ENCODE results near the gene ZNF575. TPM values are rescaled to one million over a fixed set of nuclear protein-coding genes. Genes with fewer than 3 reads are reported as not detected.
"Not testable (repeated sequence)": the region's sequence is repeated elsewhere in the genome, so short reads cannot be mapped to it uniquely, and the experiment has no call there.

Gene ZNF575
- polyA plus RNA-seq, 3 donors = 0.25 to 0.79 (median 0.29) TPM

DNA sequence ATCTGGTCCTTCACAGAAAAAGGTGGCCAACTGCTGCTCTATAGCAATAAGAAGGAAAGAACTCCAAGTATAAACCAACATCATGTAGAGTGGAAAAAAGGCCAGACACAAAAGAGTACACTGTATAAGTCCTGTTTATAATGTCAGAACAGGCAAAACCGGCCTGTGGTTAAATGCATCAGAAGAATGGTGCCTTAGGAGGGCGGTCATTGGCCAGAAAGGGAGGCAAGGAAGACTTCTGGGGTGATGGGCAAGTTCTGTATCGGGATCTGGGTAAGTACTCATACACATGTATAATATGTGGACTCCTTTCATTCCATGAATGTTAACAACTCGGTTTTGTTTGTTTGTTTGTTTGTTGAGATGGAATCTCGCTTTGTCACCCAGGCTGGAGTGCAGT lies 10.1 kb upstream of the ZNF575 start:
- Mint-ChIP-seq H3K27me3 (ENCODE audit: low read depth in 3 of 3) (peaks cover 0 to 1% (median 0%) of the 10 kb centered on the region in 3 donors), H3K27ac (peak overlapping the region in 1 of 7 donors; percentile 15), H3K36me3 (peaks cover 4 to 16% of the 10 kb centered on the region in 2 donors), H3K4me3 (no peak overlapping the region), H3K9me3 (no peaks in the 10 kb centered on the region), H3K4me1 (peaks cover 53% of the 10 kb centered on the region)
- H3K9ac ChIP-seq (ENCODE audit: insufficient read depth, low read length, poor library complexity, severe bottlenecking) = no peak overlapping the region
- H4K20me1 ChIP-seq (ENCODE audit: insufficient read depth, low read length) = peaks cover 10% of the 10 kb centered on the region
- H3K27ac ChIP-seq (ENCODE audit: low read depth in 1 of 2, low read length in 2 of 2) = no peak overlapping the region
- H3K79me2 ChIP-seq (ENCODE audit: insufficient read depth, low read length) = peaks cover 67% of the 10 kb centered on the region
- H3K9me3 ChIP-seq (replicated peaks in 1 of 2; ENCODE audit: control insufficient read depth in 1 of 2, insufficient read depth in 1 of 2, low read length in 2 of 2) = no peaks in the 10 kb centered on the region
- no peaks in the 10 kb centered on the region for H3K27me3 ChIP-seq (ENCODE audit: control insufficient read depth in 2 of 2, insufficient read depth in 2 of 2, low read length in 2 of 2)
- H2AFZ ChIP-seq (ENCODE audit: insufficient read depth, low read depth, low read length, poor library complexity, severe bottlenecking) = no peak overlapping the region
- intact Hi-C loops (cut with micrococcal nuclease) = loop anchor here in 1 of 2 donors (5.0 kb wide), 1 partner anchor 76 kb away; no protein-coding TSS in a partner anchor
- peaks cover 50 to 56% of the 10 kb centered on the region in 2 donors for H3K4me1 ChIP-seq (ENCODE audit: control insufficient read depth in 1 of 2, insufficient read depth in 2 of 2, low read length in 2 of 2)
- WGBS (ENCODE audit: insufficient coverage) = no CpG with 5 or more reads among the region's 5 CpGs
- peaks cover 0 to 8% of the 10 kb centered on the region in 2 donors for H3K36me3 ChIP-seq (replicated peaks in 1 of 2; ENCODE audit: control insufficient read depth in 1 of 2, insufficient read depth in 2 of 2, low read length in 2 of 2)
- no peak for TF ChIP-seq CTCF (IDR thresholded peaks at IDR 0.05)
- no peak for DNase-seq
- H3K4me2 ChIP-seq (replicated peaks; ENCODE audit: extremely low read depth, low read length, poor library complexity, severe bottlenecking) = no peak overlapping the region
- H3K4me3 ChIP-seq (replicated peaks in 1 of 3; ENCODE audit: low read depth in 2 of 3, low read length in 3 of 3) = no peak overlapping the region

GRCh38 chr19:43523696-43524095 lies 9.3 kb upstream of the ZNF575 start:
- H3K9ac ChIP-seq (ENCODE audit: insufficient read depth, low read length, poor library complexity, severe bottlenecking); H3K27me3 Mint-ChIP-seq (ENCODE audit: low read depth in 3 of 3); H3K4me2 ChIP-seq (replicated peaks; ENCODE audit: extremely low read depth, low read length, poor library complexity, severe bottlenecking); H2AFZ ChIP-seq (ENCODE audit: insufficient read depth, low read depth, low read length, poor library complexity, severe bottlenecking); H3K4me3 ChIP-seq (replicated peaks in 1 of 3; ENCODE audit: low read depth in 2 of 3, low read length in 3 of 3); H3K9me3 ChIP-seq (replicated peaks in 1 of 2; ENCODE audit: control insufficient read depth in 1 of 2, insufficient read depth in 1 of 2, low read length in 2 of 2); H3K36me3 ChIP-seq (replicated peaks in 1 of 2; ENCODE audit: control insufficient read depth in 1 of 2, insufficient read depth in 2 of 2, low read length in 2 of 2); H3K4me3 Mint-ChIP-seq; H3K27me3 ChIP-seq (ENCODE audit: control insufficient read depth in 2 of 2, insufficient read depth in 2 of 2, low read length in 2 of 2); H3K9me3 Mint-ChIP-seq; H3K27ac Mint-ChIP-seq; DNase-seq; H3K27ac ChIP-seq (ENCODE audit: low read depth in 1 of 2, low read length in 2 of 2): not testable (repeated sequence)
- intact Hi-C loops (cut with micrococcal nuclease) = loop anchor here in 1 of 2 donors (5.0 kb wide), 1 partner anchor 76 kb away; no protein-coding TSS in a partner anchor
- WGBS (ENCODE audit: insufficient coverage) = 96% methylated on average over 6 of the region's 8 CpGs
- peaks cover 10% of the 10 kb centered on the region for H4K20me1 ChIP-seq (ENCODE audit: insufficient read depth, low read length)
- Mint-ChIP-seq H3K4me1 (peaks cover 48% of the 10 kb centered on the region), H3K36me3 (peaks cover 4 to 16% of the 10 kb centered on the region in 2 donors)
- peaks cover 63% of the 10 kb centered on the region for H3K79me2 ChIP-seq (ENCODE audit: insufficient read depth, low read length)
- H3K4me1 ChIP-seq (ENCODE audit: control insufficient read depth in 1 of 2, insufficient read depth in 2 of 2, low read length in 2 of 2) = peaks cover 45 to 55% of the 10 kb centered on the region in 2 donors
